ENCODE measurements around the gene R3HDM2. TPM values are rescaled to one million over a fixed set of nuclear protein-coding genes. Genes with fewer than 3 reads are reported as not detected.

Gene R3HDM2
- total RNA-seq, 6 experiments from 2014 or later: 33.7 to 39.4 (median 37.9) TPM

- no peak for DNase-seq
- H3K27me3 Mint-ChIP-seq (ENCODE audit: insufficient read depth): peaks cover 1% of the 10 kb centered on the region
- no peak overlapping the region for H3K27ac Mint-ChIP-seq
- peaks cover 2% of the 10 kb centered on the region; the same call in 1 of the 2 replicates for H3K36me3 Mint-ChIP-seq (ENCODE audit: low read depth)
- H3K4me1 Mint-ChIP-seq (ENCODE audit: low read depth): no peaks in the 10 kb centered on the region
- no peaks in the 10 kb centered on the region for H3K9me3 Mint-ChIP-seq
- no peak for TF ChIP-seq CTCF (IDR thresholded peaks at IDR 0.05)
- no peak overlapping the region for H3K4me3 Mint-ChIP-seq
These were observed 176.2 kb downstream of the R3HDM2 start for GRCh38 chr12:57254506-57255280.

GRCh38 chr12:57250956-57251355 is 179.9 kb downstream of the R3HDM2 start, which contains the start of gene STAC3:
Gene STAC3, minus strand, starts transcription at chr12:57251187. Its CDS starts 1,551 bp downstream, at chr12:57249636.
- H3K36me3 Mint-ChIP-seq (ENCODE audit: low read depth): no peaks in the 10 kb centered on the region; the same call in 1 of the 2 replicates

GRCh38 chr12:57250541-57250940 is 180.3 kb downstream of the R3HDM2 start:
- Mint-ChIP-seq H3K9me3 (no peaks in the 10 kb centered on the region), H3K36me3 (ENCODE audit: low read depth) (no peaks in the 10 kb centered on the region; the same call in 1 of the 2 replicates), H3K27ac (no peak overlapping the region), H3K4me1 (ENCODE audit: low read depth) (no peaks in the 10 kb centered on the region), H3K27me3 (ENCODE audit: insufficient read depth) (peaks cover 1% of the 10 kb centered on the region), H3K4me3 (no peak overlapping the region)
- DNase-seq: no peak
- TF ChIP-seq CTCF (IDR thresholded peaks at IDR 0.05): no peak

More at GRCh38 chr12:57250956-57251355, 179.9 kb downstream of the R3HDM2 start, which contains the start of gene STAC3:
- Mint-ChIP-seq H3K4me3 (no peak within 1 kb of the TSS), H3K27ac (no peak within 1 kb of the TSS), H3K27me3 (ENCODE audit: insufficient read depth) (peaks cover 1% of the 10 kb centered on the region), H3K9me3 (no peaks in the 10 kb centered on the region), H3K4me1 (ENCODE audit: low read depth) (no peaks in the 10 kb centered on the region)
- TF ChIP-seq CTCF (IDR thresholded peaks at IDR 0.05): no peak
- DNase-seq: no peak

GRCh38 chr12:57248934-57249742 is 181.7 kb downstream of the R3HDM2 start:
- H3K4me1 Mint-ChIP-seq (ENCODE audit: low read depth): no peaks in the 10 kb centered on the region
- H3K9me3 Mint-ChIP-seq: no peaks in the 10 kb centered on the region
- H3K36me3 Mint-ChIP-seq (ENCODE audit: low read depth): no peaks in the 10 kb centered on the region; the same call in 1 of the 2 replicates
- no peak overlapping the region for H3K27ac Mint-ChIP-seq
- no peak for DNase-seq
- H3K27me3 Mint-ChIP-seq (ENCODE audit: insufficient read depth): peaks cover 6% of the 10 kb centered on the region
- TF ChIP-seq CTCF (IDR thresholded peaks at IDR 0.05): no peak
- no peak overlapping the region for H3K4me3 Mint-ChIP-seq

- DNase-seq: no peak
- Mint-ChIP-seq H3K27me3 (ENCODE audit: insufficient read depth) (peaks cover 9% of the 10 kb centered on the region), H3K4me1 (ENCODE audit: low read depth) (peaks cover 3% of the 10 kb centered on the region), H3K36me3 (ENCODE audit: low read depth) (no peaks in the 10 kb centered on the region; the same call in 1 of the 2 replicates), H3K27ac (no peak overlapping the region), H3K9me3 (no peaks in the 10 kb centered on the region), H3K4me3 (no peak overlapping the region)
- TF ChIP-seq CTCF (IDR thresholded peaks at IDR 0.05): no peak
These were observed 183.8 kb downstream of the R3HDM2 start for GRCh38 chr12:57247041-57247440.
